Astrocyte (in vitro differentiated cells and primary cell): ENCODE measurements around the gene PRRT3.
A peak's percentile ranks its signal among the peaks of the same experiment; 100 is the strongest.

Source experiments
- CTCF ChIP-seq: IDR thresholded peaks from 2 replicates; pipeline ENCODE4 v1.5.1; 2011; ENCODE audit warnings: low read depth, mild to moderate bottlenecking, inconsistent platforms, low read length, moderate library complexity; ENCODE audit not compliant: insufficient read depth
- EZH2 ChIP-seq: IDR thresholded peaks from 2 replicates; pipeline ENCODE4 v1.6.1; 2012; ENCODE audit warnings: mild to moderate bottlenecking, low read length, inconsistent platforms; ENCODE audit not compliant: insufficient read depth

GRCh38 chr3:9934235-9934621 is 18.0 kb downstream of the PRRT3 start:
- TF ChIP-seq CTCF (peak; percentile 13), EZH2 (no peak)
